Activated CD8-positive, alpha-beta memory T cell treated with anti-CD3 and anti-CD28 coated beads for 1 hour (primary cell): Measurements from ENCODE around the gene FAM81B.

Experiments
- DNase-seq, 2 donors: peaks; one replicate each; pipeline ENCODE4 v3.0.0-alpha.2; 2020; ENCODE audit warnings: low read depth in 1 of 2; ENCODE audit errors: extremely low read depth in 1 of 2

Gene FAM81B

GRCh38 chr5:95401626-95402025 is 10.5 kb downstream of the FAM81B start:
- no peak for DNase-seq

- DNase-seq = no peak
These were observed 12.8 kb downstream of the FAM81B start for GRCh38 chr5:95403996-95404395.

- DNase-seq = no peak
These were observed 15.4 kb downstream of the FAM81B start for GRCh38 chr5:95406426-95407090.

- no peak for DNase-seq
These were observed 19.1 kb downstream of the FAM81B start for GRCh38 chr5:95410279-95410678.

- DNase-seq = no peak
These were observed 20.3 kb downstream of the FAM81B start for GRCh38 chr5:95411474-95411873.

- DNase-seq = no peak
These were observed 23.3 kb downstream of the FAM81B start for GRCh38 chr5:95414451-95414850.

- DNase-seq = no peak
These were observed 26.8 kb downstream of the FAM81B start for GRCh38 chr5:95417971-95418370.

- DNase-seq = no peak
These were observed 31.7 kb downstream of the FAM81B start for GRCh38 chr5:95422838-95423237.

- no peak for DNase-seq
These were observed 32.9 kb downstream of the FAM81B start for GRCh38 chr5:95424016-95424415.

GRCh38 chr5:95424526-95424925 is 33.4 kb downstream of the FAM81B start:
- no peak for DNase-seq

- no peak for DNase-seq
These were observed 35.1 kb downstream of the FAM81B start for GRCh38 chr5:95426227-95426626.

GRCh38 chr5:95432779-95433178 is 41.6 kb downstream of the FAM81B start:
- DNase-seq = no peak

GRCh38 chr5:95439801-95440493 is 48.8 kb downstream of the FAM81B start:
- no peak for DNase-seq

- DNase-seq = no peak
These were observed 49.7 kb downstream of the FAM81B start for GRCh38 chr5:95440825-95441224.

GRCh38 chr5:95441636-95442035 is 50.5 kb downstream of the FAM81B start:
- DNase-seq = no peak

GRCh38 chr5:95445442-95445841 is 54.3 kb downstream of the FAM81B start:
- no peak for DNase-seq

GRCh38 chr5:95445995-95446394 is 54.8 kb downstream of the FAM81B start:
- DNase-seq = no peak

- DNase-seq = no peak
These were observed 55.5 kb downstream of the FAM81B start for GRCh38 chr5:95446560-95447221.

GRCh38 chr5:95447961-95448360 is 56.8 kb downstream of the FAM81B start:
- DNase-seq = no peak

GRCh38 chr5:95448789-95449188 is 57.6 kb downstream of the FAM81B start:
- DNase-seq = no peak

GRCh38 chr5:95449460-95449859 is 58.3 kb downstream of the FAM81B start:
- no peak for DNase-seq

GRCh38 chr5:95454536-95454935 is 63.4 kb downstream of the FAM81B start:
- no peak for DNase-seq
